GOT3 (cell line): ENCODE results near the gene SALL1.

Source experiments
- DNase-seq: peaks from one replicate; lab custom pipeline; 2025; ENCODE audit warnings: mixed read lengths; lab: John Stamatoyannopoulos, UW

SALL1 gene

GRCh38 chr16:51150888-51151320 is at the start of gene SALL1:
Gene SALL1 (minus strand): TSS chr16:51151270. CDS start chr16:51151241, 29 bp downstream.
- DNase-seq = no peak

DNA sequence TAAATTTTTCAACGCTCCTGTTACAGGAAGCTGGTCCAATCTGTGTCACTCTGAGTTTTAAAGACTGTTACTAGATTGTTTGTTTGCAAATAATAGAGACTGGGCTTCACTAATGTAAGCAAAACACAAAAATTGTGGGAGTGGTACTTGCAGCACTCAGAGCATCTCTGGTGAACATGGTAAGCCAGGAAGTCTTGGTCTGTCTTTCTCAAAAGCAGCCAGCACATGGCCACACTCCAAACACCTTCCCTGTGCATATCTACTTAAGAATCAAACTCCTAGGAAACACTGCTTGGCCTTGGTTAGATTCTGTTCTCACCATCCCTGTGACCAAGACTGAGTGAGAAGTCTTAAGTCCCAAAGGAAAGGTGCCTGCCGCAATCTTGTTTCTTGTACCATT is 49.7 kb upstream of the SALL1 start:
- no peak for DNase-seq

- DNase-seq = no peak
Observed at GRCh38 chr16:51197953-51198748, 47.1 kb upstream of the SALL1 start.

DNA sequence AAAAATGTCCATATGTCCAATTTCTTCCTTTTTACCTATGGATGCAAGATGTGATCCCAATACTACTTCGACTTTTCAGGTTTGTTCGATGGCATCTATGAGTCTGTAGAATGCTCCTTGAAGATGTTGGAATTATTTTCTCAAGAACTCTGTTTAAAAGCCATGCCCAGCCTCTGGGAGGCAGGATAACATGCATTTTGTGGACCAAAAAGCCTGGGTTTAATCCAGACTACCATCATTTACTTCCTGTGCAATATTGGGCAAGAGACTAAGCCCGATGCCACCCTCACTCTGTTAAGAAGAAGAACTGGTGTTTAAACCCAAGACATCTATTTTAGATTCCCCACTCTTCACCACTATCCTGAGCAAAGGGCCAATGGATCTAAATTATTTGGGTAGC is 42.8 kb upstream of the SALL1 start:
- no peak for DNase-seq

DNA sequence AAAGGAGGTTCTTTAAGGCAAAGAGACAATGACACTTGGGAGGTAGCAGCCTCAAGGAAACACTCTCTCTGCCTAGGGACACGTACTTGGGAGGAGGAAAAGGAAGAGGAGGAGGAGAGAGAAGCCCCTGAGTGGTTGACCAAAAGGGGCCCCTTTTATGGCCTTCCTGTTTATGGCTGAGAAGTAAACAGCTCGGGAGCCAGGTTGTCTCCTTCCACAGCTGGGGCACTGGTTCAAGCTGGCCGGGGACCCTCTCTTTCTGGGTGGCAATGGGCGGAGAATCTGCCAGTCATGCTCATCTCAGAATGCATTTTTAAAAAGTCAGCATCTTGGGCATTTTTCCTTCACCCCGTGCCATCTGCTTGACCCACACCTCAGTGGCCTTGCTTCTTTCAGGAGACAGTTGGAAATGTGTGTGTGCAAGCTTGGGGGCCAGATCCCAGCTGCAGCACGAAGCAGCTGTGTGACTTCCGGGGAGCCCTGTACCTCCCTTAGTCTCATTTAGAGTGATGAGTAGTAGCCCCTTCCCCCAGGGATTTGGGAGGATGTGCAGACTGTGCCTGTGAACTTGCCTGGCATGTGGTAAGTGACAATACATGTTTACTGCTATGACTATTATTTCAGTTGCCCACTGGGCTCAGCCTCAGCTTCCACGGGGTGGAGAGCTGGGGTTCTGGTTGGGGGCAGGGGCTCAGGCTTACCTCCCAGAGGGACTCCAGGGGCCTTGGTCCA is 33.8 kb upstream of the SALL1 start:
- DNase-seq = no peak

- no peak for DNase-seq
Observed at GRCh38 chr16:51181503-51181811, 30.4 kb upstream of the SALL1 start.

DNA sequence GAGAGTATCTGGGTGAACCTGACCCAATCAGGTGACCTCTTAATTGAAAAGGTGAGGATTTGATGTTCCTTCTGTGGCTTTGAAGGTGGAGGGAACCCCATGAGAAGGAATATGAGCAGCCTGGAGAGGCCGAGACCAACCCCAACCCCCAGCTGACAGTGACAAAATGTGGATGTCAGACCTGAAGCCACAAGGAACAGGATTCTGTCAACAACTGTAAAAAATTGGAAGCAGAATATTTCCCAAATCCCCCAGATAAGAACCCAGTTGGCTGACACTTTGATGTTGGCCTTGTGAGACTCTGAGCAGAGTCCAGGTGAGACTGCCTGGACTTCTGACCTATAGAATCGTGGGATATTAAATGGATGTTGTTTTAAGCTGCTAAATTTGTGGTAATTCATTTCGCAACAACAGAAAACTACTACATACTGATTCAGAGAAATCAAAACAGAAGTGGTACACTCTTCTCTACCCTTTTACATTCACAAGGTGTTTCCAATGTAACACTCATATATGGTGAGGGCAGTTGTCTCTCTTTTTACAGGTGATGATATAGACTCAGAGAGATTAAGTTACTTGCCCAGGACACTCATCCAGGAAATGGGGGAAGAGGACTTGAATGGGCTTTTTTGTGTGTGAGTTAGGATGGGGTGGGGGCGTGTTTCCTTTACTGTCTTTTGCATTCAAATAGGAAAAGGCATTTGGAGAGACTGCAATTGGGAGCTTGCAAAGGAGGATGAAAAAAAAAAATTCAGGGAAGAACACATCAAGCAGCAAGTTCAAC is 29.8 kb upstream of the SALL1 start:
- no peak for DNase-seq

DNA sequence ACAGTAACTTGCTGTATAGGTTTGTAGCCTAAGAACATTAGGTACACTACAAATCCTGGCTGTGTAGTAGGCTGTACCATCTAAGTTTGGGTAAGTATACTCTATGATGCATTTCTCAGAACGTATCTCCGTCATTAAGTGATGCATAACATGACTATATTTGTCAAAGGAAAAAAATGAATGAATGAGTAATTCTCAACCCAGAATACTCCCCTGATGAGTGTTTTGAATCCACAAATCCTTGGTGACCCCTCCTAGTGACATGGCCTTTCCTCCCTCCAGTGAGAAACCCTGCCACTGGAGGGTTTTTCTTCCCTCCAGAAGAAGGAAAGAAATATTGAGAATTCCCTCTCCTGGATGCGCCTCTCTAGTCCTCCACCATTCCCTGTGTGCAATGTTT is 24.0 kb upstream of the SALL1 start:
- no peak for DNase-seq

GRCh38 chr16:51172368-51172767 is 21.3 kb upstream of the SALL1 start:
- no peak for DNase-seq

GRCh38 chr16:51168755-51169154 is 17.7 kb upstream of the SALL1 start:
- DNase-seq = no peak

DNA sequence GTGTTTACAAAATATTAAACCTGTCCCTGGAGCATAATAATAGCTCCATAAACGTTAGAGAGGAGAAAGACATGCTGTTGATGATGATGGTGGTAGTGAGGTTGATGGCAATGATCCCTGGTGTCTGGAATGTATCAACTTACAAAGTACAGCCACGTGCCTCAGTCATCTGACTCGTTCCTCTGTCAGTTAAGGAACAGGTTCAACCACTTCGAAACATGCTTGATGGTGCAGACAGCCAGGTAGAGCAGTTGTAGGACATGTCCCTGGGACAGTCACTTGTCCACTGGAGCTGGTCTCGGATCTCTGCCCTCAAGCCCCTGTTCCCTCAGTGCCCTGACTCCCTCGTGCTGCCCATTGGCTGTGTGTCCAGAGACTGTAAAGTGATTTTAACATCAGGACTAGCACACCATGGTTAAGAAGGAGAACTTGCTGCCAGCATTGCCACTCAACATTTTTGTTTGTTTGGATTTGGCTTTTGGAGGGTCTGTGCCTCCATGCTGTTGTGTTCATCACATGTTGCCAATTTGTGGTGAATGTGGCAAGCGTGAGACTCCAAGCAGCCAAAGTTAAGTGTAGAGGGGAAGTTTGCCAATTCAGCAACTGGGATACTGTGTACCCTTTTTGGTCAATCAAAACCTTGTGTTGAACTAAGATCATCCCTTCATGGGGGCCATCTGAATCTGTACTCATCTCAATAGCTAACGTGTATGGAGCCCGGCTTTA is 16.3 kb upstream of the SALL1 start:
- no peak for DNase-seq

DNA sequence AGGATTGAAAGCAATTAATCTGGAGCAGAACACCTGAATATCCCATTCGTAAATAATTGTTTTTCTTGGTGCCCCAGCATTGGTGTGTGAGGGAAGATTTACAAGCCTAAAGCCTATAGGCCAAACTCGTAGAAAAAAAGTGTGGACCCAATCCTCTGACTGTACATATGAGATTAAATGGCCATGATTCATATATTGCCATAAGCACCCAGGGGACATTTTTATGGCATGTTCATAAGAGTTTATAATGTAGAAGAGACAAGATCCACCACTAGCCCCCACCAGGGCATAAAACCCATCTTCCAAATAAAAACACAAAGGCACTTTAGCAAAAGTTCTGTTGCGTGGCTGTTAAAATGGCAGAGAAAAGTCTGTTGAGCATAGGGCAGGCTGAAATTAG is 15.5 kb upstream of the SALL1 start:
- no peak for DNase-seq

DNA sequence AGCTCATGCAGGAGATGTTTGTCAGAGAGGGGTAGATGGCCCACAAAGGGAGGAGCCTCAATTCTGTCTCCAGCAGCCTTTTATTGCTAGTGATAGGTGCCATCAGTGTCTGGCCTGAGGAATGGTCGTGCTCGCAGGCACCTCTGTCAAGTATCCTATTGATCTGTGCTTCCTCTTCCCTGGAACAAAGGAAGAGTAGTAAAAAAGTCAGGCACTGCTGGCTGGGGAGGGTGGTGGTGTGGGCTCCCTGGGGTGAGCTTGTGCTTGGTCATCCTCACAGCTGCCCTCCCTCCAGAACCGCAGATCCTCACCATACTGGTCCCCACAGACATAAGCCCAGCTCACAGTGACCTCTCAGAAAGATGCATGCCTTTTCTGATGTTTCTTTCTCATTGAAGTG is 15.0 kb upstream of the SALL1 start:
- DNase-seq = no peak

- no peak for DNase-seq
Observed at GRCh38 chr16:51165043-51165442, 14.0 kb upstream of the SALL1 start.

GRCh38 chr16:51164574-51164973 is 13.5 kb upstream of the SALL1 start:
- no peak for DNase-seq

DNA sequence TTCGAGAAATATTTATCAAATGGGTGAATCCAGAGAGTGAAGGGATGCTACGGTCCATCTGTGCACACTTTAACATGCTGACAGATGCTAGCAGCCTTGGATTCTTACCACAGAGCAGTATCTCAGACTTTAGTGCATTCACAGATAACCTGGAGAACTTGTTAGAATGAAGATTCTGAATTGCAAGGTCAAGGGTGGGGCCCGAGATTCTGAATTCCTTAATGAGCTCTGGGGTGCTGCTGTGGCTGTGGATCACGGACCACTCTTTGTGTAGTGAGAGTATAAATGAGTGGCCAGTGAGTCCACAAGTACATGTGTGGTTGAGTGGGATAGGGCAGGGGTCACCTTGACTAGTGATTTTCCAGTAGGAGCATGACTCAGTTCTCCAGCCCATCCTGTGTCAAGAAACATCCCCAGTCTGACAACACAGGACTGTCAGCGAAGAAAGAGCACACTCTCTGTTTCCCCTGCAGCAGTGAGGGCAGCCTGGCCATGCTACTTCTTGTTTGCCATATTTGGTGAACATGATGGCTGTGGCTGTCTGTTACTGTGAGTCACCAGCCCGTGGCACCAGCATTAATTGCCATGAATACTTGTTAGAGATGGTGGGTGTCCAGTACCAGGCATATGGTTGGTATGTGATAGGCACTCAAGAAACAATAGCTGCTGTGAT is 13.0 kb upstream of the SALL1 start:
- DNase-seq = no peak

DNA sequence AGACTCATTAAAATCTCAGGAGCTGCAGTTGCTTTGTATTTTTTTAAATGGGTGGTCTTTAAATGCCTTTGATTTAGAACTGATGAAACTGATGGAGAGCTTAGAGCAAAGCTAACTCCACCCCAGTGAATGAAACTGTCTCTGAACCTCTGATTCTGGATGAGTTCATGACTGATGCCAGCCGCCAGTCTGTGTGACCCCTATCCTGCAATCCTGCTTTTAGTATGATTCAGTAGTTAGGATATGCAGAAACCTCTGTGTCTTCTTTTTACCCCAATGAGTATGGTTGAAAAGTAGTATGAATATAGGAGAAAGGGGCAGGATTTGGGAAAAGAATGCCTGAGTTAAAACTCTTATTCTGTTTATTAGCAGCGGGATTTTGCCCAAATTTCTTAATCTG is 12.3 kb upstream of the SALL1 start:
- no peak for DNase-seq

DNA sequence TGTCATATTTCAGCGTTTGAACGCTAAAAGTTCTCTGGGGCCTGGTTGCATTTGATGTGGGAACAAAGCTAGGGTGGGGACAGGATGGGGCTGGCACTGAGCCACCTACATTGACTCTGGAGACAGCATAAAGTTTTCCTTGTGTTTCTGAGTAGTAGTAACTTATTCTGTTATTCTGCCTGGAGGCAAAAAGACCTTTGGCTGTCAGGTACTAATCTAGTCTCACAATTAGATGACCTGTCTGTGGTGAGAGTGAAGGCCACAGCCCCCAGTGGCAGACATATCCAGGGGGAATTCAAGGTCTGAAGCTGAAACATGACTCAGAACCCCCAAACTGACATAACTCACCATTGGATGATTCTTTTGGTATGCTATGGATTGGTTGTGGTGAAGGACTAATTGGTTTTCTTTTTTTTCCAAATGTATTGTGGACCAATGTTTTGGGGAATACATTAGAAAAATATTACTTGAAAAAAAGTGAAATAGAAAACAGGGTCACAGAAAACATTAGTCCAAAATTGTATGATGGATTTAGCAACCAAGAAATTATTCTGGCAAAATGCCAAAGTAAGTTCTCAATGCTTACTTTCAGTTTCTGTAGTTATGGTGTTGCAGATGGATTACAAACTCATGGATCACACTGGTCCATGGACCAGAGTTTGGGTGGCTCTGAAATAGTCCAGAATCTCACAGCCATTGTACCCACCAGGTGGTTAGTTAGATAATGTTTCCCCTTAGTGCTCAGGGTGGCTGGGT is 10.5 kb upstream of the SALL1 start:
- DNase-seq = no peak

- no peak for DNase-seq
Observed at GRCh38 chr16:51159865-51160264, 8.8 kb upstream of the SALL1 start.

GRCh38 chr16:51159296-51159695 is 8.2 kb upstream of the SALL1 start:
- no peak for DNase-seq

DNA sequence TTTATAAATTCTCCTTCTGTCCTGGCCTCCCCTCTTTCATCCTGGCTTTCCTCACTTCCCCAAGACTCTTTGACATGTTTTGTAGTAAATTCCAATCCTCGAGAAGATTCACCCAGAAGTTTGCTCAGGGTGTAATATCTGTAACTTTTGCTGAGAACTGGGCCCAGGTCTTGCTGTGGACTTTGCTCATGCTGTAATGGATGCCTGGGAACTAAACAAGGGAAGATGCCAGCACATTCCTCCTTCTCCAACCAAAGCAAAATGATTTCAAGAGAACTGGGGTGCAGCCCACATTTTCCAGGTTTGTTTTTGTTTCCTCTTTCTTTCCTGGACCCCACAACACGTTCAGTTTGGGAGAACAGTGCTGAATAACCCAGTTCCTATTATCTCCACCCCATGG is 6.6 kb upstream of the SALL1 start:
- DNase-seq = no peak
